Amniotic stem cell (primary cell): ENCODE results near the gene PLAU.
A peak's percentile ranks its signal among the peaks of the same experiment; 100 is the strongest.
"Not testable (repeated sequence)": the region's sequence is repeated elsewhere in the genome, so short reads cannot be mapped to it uniquely, and the experiment has no call there.

Experiments used
- DNase-seq: peaks from one replicate; lab custom pipeline; 2025; lab: John Stamatoyannopoulos, UW

The PLAU gene

DNA sequence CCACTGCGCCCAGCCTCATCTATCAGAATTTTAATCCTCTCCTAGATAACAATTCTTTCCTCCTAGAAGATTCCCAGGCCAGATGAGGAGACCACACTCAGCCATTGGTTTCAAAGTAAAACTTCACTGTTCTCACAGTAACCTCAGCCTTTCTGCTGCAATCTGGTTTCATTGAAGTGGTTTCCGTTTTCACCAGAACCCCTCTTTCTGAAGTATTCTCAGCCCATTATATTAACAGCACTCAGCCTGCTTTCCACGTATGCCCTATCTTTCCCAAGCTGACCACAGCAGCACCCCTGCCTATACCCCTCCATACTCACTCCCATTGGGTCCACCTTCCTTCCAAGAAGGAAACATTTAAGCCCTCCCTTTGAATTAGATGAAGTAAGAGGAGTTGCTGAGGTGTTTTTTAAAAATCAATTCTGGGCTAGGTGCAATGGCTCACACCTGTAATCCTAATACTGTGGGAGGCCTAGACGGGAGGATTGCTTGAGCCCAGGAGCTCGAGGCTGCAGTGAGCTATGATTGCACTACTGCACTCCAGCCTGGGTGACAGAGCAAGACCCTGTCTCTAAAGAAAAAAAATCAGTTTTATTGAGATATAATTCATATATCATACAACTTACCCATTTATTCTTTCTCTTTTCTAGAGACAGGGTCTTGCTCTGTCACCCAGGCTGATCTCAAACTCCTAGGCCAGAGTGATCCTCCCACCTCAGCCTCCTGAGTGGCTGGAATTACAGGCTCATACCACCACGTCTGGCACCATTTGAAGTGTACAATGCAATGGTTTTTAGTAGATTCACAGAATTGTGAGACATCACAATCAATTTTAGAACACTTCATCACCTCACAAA lies 11.3 kb downstream of the PLAU start:
- no peak for DNase-seq

DNA sequence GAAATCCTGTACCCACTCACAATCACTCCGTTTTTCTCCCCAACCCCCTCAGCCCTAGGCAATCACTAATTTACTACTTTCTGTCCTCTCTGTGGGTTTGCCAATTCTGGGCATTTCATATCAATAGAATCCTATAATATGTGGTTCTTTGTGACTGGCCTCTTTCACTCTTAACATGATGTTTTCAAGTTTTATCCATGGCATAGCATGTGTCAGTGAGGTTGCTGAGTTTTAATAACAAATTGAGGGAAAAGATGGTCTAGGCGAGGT lies 11.9 kb downstream of the PLAU start:
- no peak for DNase-seq

DNA sequence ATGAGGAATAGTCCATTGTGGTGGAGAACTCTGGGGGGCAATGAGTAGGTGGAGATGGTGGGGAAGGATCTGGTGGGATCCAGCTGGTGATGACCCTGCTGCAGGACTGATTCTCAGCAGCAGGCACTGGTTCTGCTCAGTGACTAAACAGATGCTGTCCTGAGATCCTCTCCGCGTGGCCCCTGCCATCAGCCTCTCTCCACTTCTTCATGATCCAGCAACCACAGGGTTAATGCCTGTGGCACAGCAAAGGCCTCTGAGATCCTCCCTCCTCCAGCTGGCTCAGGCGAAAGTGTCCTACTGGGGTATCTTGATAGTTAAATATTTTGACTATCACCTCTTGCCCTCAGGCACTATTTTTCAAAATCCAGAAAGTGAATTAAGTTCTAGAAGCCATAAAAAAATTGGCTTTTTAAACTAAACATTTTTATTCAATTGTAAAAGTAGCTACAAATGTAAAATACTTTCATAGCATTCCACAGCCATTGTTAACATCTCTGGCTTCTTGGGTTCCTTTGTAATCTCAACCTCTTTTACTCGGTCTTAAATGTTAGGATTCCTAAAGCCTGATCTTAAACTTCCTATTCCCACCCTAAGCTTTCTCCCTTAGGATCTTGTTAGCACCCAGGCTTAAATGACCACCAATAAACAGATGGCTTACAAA lies 13.1 kb downstream of the PLAU start:
- no peak for DNase-seq

DNA sequence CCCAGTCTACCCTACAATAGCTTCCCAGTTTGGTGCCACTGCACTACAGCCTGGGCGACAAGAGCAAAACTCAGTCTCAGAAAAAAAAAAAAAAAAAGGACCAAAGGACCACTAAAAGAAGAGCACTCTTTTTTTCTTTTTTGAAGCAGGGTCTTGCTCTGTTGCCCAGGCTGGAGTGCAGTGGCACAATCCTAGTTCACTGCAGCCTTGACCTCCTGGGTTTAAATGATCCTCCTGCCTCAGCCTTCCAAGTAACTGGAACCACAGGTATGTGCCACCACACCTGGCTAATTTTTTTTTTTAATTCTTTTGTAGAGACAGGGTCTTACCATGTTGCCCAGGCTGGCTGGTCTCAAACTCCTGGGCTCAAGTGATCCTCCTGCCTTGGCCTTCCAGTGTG lies 14.0 kb downstream of the PLAU start:
- no peak for DNase-seq

DNA sequence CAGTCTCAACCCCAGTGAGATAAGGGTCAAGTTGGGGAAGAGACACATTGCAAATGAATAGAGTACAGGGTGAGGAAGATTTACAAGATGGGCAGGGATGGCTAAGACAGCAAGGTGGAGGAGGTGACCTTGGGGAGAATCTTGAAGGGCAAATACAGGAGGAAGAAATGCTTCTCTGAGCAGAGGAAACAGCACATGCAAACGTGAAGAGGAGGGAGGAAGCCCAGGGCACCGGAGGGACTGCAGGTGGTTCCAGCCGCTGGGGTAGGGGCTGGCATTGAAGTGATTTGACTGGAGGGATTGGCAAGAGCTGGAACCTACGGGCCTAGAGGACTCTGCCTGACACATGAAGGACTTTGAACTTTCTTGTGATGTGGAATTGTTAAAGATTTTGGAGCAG lies 14.6 kb downstream of the PLAU start:
- DNase-seq, result no peak

DNA sequence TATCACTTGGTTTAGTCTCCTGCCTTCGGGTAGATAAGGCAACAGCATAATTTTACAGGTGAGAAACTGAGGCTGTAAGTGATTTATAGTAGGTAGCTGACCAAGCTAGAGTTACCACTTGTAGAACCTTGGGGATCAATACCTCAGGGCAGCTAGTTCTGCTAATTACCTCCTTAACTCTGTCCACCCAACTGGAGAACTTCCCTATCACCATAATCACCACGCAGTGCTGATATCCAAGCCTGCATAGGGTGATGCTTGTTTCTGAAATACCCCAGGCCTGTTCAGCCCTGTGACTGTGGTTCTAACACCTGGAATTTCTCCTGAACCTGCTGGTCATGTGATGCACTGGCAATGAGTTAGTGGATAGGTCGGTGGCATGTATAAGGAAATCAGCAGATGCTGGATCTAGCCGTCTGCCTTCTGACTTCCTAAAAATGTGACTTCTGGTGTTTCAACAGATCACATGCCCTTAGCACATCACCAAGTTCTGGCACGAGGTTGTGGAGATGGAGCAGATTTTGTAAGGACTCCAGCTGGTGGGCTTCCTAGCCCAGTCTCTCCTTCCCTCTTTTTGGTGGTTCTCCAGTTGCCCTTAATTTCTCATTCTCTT lies 15.3 kb downstream of the PLAU start:
- DNase-seq, result no peak

DNA sequence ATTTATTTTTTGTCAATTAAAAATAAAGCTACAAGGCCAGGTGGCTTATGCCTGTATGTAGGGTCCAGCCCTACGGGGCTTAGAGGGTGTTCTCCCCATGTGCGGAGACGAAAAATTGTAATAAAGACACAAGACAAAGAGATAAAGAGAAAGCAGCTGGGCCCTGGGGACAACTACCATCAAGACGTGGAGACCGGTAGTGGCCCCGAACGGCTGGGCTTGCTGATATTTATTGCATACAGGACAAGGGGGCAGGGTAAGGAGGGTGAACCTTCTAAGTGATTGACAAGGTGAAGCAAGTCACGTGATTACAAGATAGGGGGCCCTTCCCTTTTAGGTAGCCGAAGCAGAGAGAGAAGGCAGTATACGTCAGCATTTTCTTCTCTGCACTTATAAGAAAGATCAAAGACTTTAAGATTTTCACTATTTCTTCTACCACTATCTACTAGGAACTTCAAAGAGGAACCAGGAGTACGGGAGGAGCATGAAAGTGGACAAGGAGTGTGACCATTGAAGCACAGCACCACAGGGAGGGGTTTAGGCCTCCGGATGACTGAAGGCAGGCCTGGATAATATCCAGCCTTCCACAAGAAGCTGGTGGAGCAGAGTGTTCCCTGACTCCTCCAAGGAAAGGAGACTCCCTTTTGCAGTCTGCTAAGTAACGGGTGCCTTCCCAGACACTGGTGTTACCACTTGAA lies 19.8 kb downstream of the PLAU start:
- DNase-seq, result not testable (repeated sequence)

DNA sequence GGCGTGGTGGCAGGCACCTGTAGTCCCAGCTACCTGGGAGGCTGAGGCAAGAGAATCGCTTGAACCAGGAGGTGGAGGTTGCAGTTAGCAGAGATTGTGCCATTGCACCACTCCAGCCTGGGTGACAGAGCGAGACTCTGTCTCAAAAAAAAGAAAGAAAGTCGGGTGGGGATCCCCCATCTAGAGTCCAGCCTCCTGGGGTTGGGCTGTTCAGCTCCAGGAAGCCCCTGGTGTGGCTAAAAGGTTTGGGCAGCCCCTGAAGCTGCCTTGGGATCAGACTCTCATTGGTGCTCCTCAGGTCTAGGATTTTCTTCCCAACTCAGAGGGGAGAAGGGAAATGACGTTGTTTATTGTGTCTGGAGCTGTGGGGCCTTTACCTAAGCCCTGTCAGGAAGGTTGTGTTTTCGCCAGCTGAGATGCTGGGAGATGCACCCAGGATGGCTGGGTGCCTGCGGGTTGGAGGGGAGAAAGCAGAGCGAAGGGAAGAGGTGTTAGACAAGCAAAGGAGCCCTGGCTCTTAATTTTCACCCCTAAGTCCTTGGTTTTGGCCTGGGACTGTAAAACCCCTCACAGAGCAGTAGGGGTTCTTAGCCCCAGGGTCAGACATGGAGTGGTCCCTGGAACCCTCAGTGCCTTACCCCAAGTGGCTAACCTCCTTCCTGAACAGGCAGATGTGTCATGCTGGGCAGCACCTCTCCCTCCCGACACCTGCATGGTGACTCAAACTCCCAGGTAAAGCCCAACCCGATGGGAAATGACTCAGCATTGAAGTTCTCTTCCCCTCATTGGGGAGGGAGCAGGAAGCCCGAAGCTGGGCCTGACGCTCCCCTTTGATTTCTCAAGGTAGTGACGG lies 21.1 kb downstream of the PLAU start:
- DNase-seq, result no peak

DNA sequence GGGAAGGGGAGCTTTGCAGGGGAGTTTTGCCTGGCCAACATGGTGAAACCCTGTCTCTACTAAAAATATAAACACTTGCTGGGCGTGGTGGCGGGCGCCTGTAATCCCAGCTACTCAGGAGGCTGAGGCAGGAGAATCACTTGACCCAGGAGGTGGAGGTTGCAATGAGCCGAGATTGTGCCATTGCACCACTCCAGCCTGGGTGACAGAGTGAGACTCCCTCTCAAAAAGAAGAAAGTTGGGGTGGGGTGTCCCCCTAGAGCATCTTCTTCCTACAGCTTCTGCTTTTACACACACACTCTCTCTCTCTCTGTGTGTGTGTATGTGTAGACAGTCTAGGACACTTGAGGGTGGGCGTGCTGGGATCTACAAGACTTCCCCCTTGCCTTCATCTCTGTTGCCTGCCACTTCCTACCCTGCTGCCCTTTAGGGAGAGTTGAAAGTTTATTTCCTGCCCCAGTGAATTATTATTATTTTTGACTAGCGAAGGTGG lies 21.7 kb downstream of the PLAU start:
- no peak for DNase-seq

DNA sequence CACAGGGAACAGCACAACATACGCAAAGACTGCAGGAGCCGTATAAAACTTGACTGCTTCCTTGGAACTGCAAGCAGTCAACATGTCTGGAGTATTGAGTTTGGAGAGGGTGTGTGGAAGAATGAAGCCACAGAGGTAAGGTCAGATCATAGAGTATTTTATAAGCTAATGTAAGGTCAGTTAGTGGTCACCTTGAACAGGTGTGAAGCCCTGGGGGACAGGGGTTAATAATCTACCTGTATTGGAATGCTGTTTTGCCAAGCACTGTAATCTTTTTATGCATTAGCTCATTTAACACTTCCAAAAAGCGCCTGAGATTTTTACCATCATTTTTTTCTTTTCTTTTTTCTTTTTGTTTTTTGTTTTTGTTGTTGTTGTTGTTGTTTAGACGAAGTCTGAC lies 23.1 kb downstream of the PLAU start:
- no peak for DNase-seq

DNA sequence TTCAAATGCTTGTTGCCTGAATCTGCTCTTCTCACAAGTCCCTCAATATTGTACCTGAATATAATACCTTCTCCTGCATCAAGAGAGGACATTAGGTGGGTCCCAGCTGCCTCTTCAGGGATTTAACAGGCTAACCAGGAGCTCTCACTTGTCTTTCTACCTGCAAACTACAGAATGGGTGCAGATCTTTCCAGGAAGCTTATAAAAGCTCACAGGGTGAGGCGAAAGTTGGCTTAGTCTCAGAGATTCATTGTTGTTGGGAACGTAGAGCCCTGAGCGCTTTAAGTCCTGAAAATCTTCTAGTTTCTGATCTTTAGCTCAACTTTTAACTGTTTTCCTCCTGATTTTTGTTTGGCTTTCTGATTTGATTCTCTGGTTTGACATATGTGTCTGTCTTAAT lies 25.0 kb downstream of the PLAU start:
- no peak for DNase-seq

DNA sequence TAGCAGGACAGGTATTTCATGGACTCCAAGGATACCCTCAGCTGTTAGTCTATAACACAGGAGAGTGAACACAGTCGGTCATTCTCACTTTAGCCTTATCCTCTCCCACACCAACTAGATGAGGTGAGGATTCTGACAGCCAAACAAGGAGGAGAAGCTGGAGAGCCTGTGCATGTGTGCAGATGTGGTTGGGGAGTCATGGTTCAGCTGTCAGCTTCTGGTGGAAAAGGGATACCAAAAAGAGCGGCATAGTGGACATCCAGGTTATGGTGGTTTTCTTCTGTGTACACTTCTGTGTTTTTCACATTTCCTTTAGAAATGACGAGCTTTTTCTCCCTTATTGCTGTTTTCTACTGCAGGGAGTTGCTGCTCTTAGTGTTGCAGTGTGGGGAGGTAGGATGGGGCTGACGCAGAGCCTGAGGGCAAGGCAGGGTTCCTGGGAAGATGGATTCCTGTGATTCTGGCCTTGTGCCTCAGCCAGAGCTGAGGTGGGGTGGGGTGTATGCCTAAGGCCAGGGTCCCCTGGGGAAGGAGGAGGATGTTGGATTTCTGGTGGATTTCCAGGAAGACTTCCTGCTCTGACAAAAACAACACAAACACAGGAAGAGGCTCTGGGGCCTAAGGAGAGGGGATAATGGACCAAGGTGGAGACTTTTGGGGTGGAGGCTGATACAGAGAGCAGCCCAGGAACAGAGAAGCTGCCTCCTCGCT lies 26.6 kb downstream of the PLAU start:
- no peak for DNase-seq

DNA sequence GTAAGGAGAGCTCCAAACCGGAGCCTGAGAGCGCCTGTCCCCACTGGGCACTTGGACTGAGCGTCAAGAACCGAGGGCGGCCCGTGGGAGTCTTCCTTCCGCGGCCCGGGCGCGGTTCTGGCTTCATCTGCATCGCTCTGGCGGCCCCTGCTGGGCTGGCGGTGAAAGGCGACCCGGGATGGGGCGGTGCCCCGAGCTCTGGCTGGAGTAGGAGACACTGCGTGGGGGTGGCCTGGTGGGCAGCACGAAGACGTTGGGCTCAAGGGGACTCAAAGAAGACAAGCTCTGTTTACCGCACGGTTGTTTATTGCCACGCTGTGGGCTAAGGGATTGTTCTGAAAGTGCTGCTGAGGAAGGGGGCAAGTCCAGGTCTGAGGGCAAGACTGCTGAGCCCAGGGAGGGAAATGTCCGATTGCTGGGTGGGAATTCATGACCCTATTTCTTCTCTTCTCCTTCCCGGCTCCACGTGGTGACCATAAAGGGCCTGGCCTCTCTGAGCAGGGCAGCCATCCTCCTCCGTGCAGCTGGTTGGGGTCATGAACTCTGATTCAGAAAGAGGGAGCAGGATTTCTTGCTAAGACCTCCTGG lies 29.8 kb downstream of the PLAU start:
- peak; percentile 33 for DNase-seq

DNA sequence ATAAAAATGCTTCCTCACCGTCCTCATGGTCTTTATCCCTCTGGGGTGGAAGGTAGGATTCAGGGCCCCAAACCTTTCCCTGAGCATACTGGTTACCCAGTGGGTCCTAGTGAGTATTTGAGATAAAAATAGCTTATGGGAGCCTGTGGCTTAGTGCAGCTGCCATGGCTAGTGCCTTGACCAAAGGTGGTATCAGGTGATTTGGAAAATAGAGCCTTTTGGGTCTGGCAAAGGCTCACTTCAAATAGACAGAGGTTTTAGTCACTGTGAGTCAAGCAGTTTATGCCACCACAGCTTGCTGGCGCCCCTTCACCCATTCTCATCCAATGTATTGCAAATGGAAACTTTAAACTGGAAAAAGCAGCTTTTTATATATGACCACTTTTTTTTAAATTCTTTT lies 30.4 kb downstream of the PLAU start:
- DNase-seq, result no peak

DNA sequence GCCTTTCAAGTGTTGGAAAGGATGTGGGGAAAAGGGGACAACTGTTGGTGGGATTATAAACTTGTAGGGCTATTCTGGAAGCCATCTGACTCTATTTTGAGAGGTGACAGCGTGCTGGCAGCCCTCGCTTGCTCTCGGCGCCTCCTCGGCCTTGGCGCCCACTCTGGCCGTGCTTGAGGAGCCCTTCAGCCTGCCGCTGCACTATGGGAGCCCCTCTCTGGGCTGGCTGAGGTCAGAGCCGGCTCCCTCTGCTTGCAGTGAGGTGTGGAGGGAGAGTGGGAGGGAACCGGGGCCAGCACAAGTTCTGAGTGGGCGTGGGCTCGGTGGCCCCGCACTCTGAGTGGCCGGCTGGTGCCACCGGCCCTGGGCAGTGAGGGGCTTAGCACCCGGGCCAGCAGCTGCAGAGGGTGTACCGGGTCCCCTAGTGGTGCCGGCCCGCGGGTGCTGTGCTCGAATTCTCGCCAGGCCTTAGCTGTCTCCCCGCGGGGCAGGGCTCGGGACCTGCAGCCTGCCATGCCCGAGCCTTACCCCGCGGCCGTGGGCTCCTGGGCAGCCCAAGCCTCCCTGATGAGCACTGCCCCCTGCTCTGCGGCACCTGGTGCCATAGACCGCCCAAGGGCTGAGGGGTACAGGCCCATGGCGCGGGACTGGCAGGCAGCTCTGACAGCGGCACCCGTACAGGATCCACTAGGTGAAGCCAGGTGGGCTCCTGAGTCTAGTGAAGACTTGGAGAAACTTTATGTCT lies 33.6 kb downstream of the PLAU start:
- no peak for DNase-seq

DNA sequence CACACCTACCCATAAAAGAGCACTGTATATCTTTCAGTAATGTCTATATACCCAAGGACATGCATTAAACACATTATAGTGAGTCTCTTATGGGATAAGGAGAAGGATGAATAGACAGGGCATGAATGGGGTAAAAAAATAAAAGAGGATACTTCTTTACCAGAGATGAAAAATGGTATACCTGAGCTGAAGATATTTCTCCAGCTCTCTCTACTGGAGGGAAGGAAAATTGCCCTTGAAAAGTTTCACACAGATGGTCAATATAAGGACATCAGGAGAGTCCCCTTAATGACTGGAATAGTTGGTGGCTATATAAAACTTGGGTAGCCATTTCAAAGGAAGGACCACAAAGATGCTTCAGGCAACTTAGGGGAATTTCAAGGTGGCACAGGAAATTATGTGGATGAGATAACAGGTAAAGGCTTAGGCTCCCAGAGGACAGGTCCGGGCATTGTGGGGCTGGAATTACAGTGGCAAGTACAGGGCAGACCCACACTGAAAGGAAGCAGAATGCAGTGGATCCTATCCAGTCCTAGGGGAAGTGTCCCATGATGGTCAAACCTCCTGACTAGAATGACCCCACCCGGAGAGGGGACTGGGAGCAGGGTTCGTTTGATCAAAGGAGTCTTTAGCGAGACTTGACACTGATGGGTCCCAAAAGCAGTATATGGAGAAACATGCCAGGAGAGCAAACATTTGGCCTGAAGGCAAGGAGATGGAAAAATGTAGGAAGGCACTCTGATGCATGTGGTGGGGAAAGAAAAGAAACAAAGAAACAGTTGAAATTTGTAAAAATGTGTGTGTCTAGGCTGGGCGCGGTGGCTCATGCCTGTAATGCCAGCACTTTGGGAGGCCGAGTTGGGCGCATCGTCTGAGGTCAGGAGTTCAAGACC lies 35.6 kb downstream of the PLAU start:
- no peak for DNase-seq

DNA sequence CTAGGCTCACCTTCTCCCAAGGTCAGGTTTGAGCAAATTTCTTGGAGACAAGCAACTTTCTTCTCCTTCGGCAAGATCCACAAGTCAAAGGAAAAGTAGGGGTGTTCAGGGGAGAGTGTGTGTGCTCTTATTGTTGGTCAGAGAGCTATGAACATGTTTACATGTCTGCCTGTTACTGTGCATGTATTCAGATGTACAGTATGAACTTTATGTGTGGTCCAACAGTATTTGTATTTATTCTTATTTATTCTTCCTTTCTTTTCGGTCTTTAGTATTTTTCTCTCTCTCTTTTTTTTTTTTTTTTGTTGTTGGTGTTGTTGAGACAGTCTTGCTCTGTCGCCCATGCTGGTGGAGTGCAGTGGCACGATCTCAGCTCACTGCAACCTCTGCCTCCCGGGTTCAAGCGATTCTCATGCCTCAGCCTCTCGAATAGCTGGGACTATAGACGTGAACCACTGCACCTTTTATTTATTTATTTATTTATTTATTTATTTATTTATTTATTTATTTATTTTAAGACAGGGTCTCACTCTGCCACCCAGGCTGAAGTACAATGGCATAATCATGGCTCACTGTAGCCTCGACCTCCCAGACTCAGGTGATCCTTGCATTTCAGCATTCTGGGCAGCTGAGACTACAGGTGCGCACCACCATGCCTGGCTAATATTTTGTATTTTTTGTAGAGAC lies 38.2 kb downstream of the PLAU start:
- DNase-seq, result no peak
